HEK293T (cell line): ENCODE results near the gene OR51B6.

Source experiments
- CTCF ChIA-PET: fragments of 350-600 bp; formaldehyde crosslinking; extraction: SDS; loops from one replicate; lab custom pipeline; 2021; ENCODE audit warnings: antibody characterized with exemption, inconsistent platforms; lab: Yijun Ruan, JAX
- POLR2A ChIA-PET: fragments of 350-600 bp; formaldehyde crosslinking; extraction: SDS; loops from one replicate; lab custom pipeline; 2020; ENCODE audit warnings: antibody characterized with exemption, inconsistent platforms; lab: Yijun Ruan, JAX
- DNase-seq: peaks from one replicate; pipeline ENCODE4 v3.0.0; 2012; ENCODE audit warnings: mixed read lengths; ENCODE audit errors: extremely low spot score
- ARNT ChIP-seq: fragments of 450-650 bp; IDR thresholded peaks from 2 replicates; pipeline ENCODE4 v1.6.1; 2017; ENCODE audit warnings: mild to moderate bottlenecking
- BHLHE40 ChIP-seq: fragments of 450-650 bp; IDR thresholded peaks from 2 replicates; pipeline ENCODE4 v1.6.1; 2016; ENCODE audit warnings: mild to moderate bottlenecking, moderate library complexity, borderline replicate concordance
- CTBP1 ChIP-seq: fragments of 450-650 bp; IDR thresholded peaks from 2 replicates; pipeline ENCODE4 v1.6.1; 2016; ENCODE audit warnings: borderline replicate concordance
- ELF4 ChIP-seq: fragments of 450-650 bp; IDR thresholded peaks from 2 replicates; pipeline ENCODE4 v1.6.1; 2017; ENCODE audit warnings: antibody characterized with exemption
- FOXA1 ChIP-seq: fragments of 450-650 bp; IDR thresholded peaks from 2 replicates; pipeline ENCODE4 v1.6.1; 2016; ENCODE audit warnings: mild to moderate bottlenecking
- FOXK2 ChIP-seq: fragments of 450-650 bp; IDR thresholded peaks from 2 replicates; pipeline ENCODE4 v1.6.1; 2016; ENCODE audit warnings: mild to moderate bottlenecking
- FOXM1 ChIP-seq: fragments of 450-650 bp; IDR thresholded peaks from 2 replicates; pipeline ENCODE4 v1.6.1; 2017; ENCODE audit warnings: mild to moderate bottlenecking, borderline replicate concordance
- HDGF ChIP-seq: fragments of 450-650 bp; IDR thresholded peaks from 2 replicates; pipeline ENCODE4 v1.6.1; 2017; ENCODE audit warnings: antibody characterized with exemption, borderline replicate concordance
- L3MBTL2 ChIP-seq: fragments of 450-650 bp; conservative IDR thresholded peaks from 2 replicates; pipeline ENCODE4 v1.6.1; 2016; ENCODE audit warnings: mild to moderate bottlenecking
- LEF1 ChIP-seq: fragments of 450-650 bp; IDR thresholded peaks from 2 replicates; pipeline ENCODE4 v1.6.1; 2017; ENCODE audit warnings: mild to moderate bottlenecking, borderline replicate concordance
- NFRKB ChIP-seq: fragments of 450-650 bp; IDR thresholded peaks from 2 replicates; pipeline ENCODE4 v1.6.1; 2016; ENCODE audit warnings: mild to moderate bottlenecking, moderate library complexity
- SP1 ChIP-seq: fragments of 450-650 bp; IDR thresholded peaks from 2 replicates; pipeline ENCODE4 v1.6.1; 2017
- SUZ12 ChIP-seq: fragments of 450-650 bp; IDR thresholded peaks from 2 replicates; pipeline ENCODE4 v1.6.1; 2016; ENCODE audit warnings: mild to moderate bottlenecking
- TARDBP ChIP-seq: fragments of 450-650 bp; IDR thresholded peaks from 2 replicates; pipeline ENCODE4 v1.6.1; 2016
- ZNF384 ChIP-seq: fragments of 450-650 bp; IDR thresholded peaks from 2 replicates; pipeline ENCODE4 v1.6.1; 2016
- TF ChIP-seq, protein P1 (sequence below): fragments of 450-650 bp; IDR thresholded peaks from 2 replicates; pipeline ENCODE4 v1.6.1; 2016

Gene OR51B6

GRCh38 chr11:5380740-5381342 lies 29.5 kb downstream of the OR51B6 start:
- ChIA-PET CTCF (interaction anchor here (0.6 kb wide), 1 partner anchor 204 kb away, joined by 7 read pairs; no protein-coding TSS in a partner anchor), POLR2A (no interaction called here)
- peak; percentile 60 for DNase-seq
- TF ChIP-seq L3MBTL2 (no peak), BHLHE40 (no peak), ZNF384 (no peak), NFRKB (no peak), ELF4 (no peak), ARNT (no peak), FOXM1 (no peak)

DNA sequence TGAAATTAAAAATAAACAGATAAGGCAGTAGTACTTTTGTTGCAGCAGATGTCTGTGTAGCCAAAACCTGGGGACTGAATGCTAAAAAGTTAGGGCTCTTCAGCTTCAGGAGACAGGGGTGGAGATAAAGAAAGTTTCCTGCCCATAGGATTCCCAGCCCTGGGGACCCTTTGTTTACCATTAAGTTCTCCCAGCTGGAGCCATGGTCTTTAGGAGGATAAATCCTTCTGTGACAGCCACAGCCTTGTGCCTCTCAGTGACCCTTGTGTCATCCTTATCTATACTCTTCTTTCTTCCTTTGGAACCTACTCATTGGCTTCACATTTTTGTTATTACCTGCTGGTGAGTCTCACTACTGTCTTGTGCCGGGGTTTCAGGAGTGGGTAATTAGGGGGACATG lies 32.3 kb downstream of the OR51B6 start, which contains the start of gene OR51M1:
OR51M1 (plus strand) TSS at position 237 of the 400 bp plus-strand sequence. CDS start 5,587 bp downstream, outside the sequence.
- ChIA-PET POLR2A (no interaction called here), CTCF (interaction anchor here (0.7 kb wide), 1 partner anchor 456 kb away, joined by 4 read pairs; no protein-coding TSS in a partner anchor)
- TF ChIP-seq NFRKB (no peak), ARNT (no peak)

DNA sequence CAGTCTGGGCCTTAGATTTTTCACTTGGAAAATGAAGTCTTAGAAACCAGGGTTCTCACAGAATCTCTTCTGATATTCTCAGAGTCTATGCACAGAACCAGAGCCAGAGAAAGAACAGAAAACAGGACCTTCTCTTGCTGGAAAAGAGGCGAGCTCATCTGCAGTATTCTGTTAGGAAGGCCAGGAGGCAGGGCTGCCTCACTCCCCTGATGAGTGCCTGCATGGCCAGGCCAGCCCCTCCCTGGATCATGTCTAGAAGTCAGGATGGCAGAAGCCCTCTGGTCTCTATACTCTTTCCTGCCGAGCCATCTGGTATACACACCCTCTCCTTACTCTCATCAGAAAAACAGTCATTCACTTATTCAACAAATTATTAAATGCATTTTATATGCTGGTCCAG lies 33.0 kb downstream of the OR51B6 start:
- POLR2A ChIA-PET, result no interaction called here
- CTCF ChIA-PET, result no interaction called here
- DNase-seq, result no peak
- TF ChIP-seq CTBP1 (no peak), HDGF (no peak), ELF4 (no peak), SP1 (no peak), ZNF384 (no peak), BHLHE40 (no peak), ARNT (no peak), L3MBTL2 (no peak), SUZ12 (no peak), FOXM1 (no peak), FOXK2 (no peak), TARDBP (no peak), NFRKB (no peak), FOXA1 (no peak), LEF1 (no peak)
- TF ChIP-seq, protein P1, sequence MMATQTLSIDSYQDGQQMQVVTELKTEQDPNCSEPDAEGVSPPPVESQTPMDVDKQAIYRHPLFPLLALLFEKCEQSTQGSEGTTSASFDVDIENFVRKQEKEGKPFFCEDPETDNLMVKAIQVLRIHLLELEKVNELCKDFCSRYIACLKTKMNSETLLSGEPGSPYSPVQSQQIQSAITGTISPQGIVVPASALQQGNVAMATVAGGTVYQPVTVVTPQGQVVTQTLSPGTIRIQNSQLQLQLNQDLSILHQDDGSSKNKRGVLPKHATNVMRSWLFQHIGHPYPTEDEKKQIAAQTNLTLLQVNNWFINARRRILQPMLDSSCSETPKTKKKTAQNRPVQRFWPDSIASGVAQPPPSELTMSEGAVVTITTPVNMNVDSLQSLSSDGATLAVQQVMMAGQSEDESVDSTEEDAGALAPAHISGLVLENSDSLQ, result no peak

More for the DNA sequence above, 32.3 kb downstream of the OR51B6 start, which contains the start of gene OR51M1:
- no peak for DNase-seq

GRCh38 chr11:5390210-5390609 lies 38.9 kb downstream of the OR51B6 start:
- ChIA-PET CTCF (no interaction called here), POLR2A (no interaction called here)
- DNase-seq, result no peak
- TF ChIP-seq L3MBTL2 (no peak), CTBP1 (no peak), ARNT (no peak)

DNA sequence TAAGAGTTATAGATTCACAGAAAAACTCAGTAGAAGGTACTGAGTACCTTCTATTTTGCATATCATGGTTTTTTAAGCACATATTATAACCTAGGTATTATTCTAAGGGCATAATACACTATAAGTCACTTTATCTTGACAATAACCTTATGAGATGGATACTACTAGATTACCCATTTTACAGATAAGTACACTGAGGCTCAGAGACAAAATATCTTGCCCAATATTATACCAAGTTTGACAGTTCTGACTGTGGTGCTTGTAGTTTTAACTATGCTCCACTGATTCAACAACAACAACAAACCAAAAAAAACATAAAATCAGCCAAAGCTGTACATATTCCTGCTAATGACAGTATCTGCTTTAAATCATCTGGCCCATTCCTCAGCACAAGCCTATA lies 42.8 kb downstream of the OR51B6 start:
- no peak for DNase-seq
- ChIA-PET POLR2A (no interaction called here), CTCF (no interaction called here)
- TF ChIP-seq FOXM1 (no peak), SUZ12 (no peak), TARDBP (no peak), FOXA1 (no peak), ARNT (no peak)

DNA sequence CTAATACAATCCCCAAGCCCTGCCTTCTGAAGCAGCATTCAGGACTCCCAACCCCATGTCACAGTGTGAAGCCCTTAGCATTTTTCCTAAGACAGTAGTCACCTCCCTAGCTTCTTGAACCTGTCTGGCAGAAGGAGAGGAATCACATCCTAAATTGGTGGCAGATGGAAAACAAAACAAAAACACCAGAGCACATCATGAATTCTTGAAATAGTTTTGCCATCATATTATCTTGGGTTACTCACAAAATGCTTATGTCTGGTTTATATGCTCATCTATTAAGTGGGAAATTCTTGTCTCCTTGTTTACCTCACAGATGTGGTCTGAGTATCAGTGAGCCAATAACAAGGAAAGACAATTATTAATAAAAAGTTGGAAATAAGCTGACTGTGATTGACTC lies 47.6 kb downstream of the OR51B6 start:
- CTCF ChIA-PET, result no interaction called here

More for the DNA sequence above, 47.6 kb downstream of the OR51B6 start:
- POLR2A ChIA-PET, result no interaction called here
- no peak for DNase-seq
- TF ChIP-seq SUZ12 (no peak), L3MBTL2 (no peak), TARDBP (no peak), SP1 (no peak), FOXK2 (no peak), LEF1 (no peak)
